Activated T-cell treated with anti-CD3 and anti-CD28 coated beads, Interleukin-2, amount 50 U/mL, for 4 hours (primary cell): Measurements from ENCODE around the gene SLC34A3. TPM values are rescaled to one million over a fixed set of nuclear protein-coding genes. Genes with fewer than 3 reads are reported as not detected.

Experiments used
- ATAC-seq, 2 donors: fragments of 200-7000 bp; cut with Tn5 transposase; one replicate each; pipeline ENCODE4 v1.10.0; 2021
- DNase-seq: peaks from one replicate; pipeline ENCODE4 v3.0.0-alpha.2; 2020
- H3K27me3 Mint-ChIP-seq: one replicate; pipeline ENCODE4 v1.8.0; 2021; ENCODE audit warnings: low read depth, mixed read lengths
- H3K36me3 Mint-ChIP-seq: one replicate; pipeline ENCODE4 v1.8.0; 2022; ENCODE audit warnings: mixed read lengths; ENCODE audit not compliant: insufficient read depth
- H3K4me1 Mint-ChIP-seq: one replicate; pipeline ENCODE4 v1.8.0; 2021; ENCODE audit warnings: low read depth, mixed read lengths
- H3K4me3 Mint-ChIP-seq: one replicate; pipeline ENCODE4 v1.8.0; 2021; ENCODE audit warnings: mild to moderate bottlenecking, moderate library complexity, mixed read lengths
- H3K9me3 Mint-ChIP-seq: one replicate; pipeline ENCODE4 v1.8.0; 2021; ENCODE audit warnings: mixed read lengths
- total RNA-seq, 3 donors: library from RNA; stranded (reverse); gene quantifications; one replicate each; pipeline ENCODE4 v1.2.1, GENCODE V29; 2021

SLC34A3 gene
- total RNA-seq, 3 donors from 2014 or later, result not detected

- Mint-ChIP-seq H3K36me3 (peaks cover 17% of the 10 kb centered on the region), H3K27me3 (no peaks in the 10 kb centered on the region), H3K4me3 (no peak overlapping the region), H3K9me3 (no peaks in the 10 kb centered on the region), H3K4me1 (peaks cover 17% of the 10 kb centered on the region)
- ATAC-seq (no peak), DNase-seq (no peak)
These were observed 41.8 kb downstream of the SLC34A3 start for GRCh38 chr9:137272241-137273094.

GRCh38 chr9:137273095-137273490 is 42.4 kb downstream of the SLC34A3 start:
- Mint-ChIP-seq H3K4me1 (peaks cover 19% of the 10 kb centered on the region), H3K27me3 (no peaks in the 10 kb centered on the region), H3K4me3 (no peak overlapping the region), H3K36me3 (peaks cover 17% of the 10 kb centered on the region), H3K9me3 (no peaks in the 10 kb centered on the region)
- ATAC-seq (no peak), DNase-seq (no peak)

- H3K27me3 Mint-ChIP-seq, result no peaks in the 10 kb centered on the region
- DNase-seq (no peak), ATAC-seq (no peak)
- H3K9me3 Mint-ChIP-seq, result no peaks in the 10 kb centered on the region
- no peak overlapping the region for H3K4me3 Mint-ChIP-seq
- peaks cover 19% of the 10 kb centered on the region for H3K4me1 Mint-ChIP-seq
- peaks cover 14% of the 10 kb centered on the region for H3K36me3 Mint-ChIP-seq
These were observed 43.1 kb downstream of the SLC34A3 start for GRCh38 chr9:137273611-137274320.

- peaks cover 19% of the 10 kb centered on the region for H3K4me1 Mint-ChIP-seq
These were observed 44.5 kb downstream of the SLC34A3 start for GRCh38 chr9:137275203-137275587.

GRCh38 chr9:137275588-137276472 is 45.1 kb downstream of the SLC34A3 start:
- Mint-ChIP-seq H3K9me3 (no peaks in the 10 kb centered on the region), H3K4me3 (no peak overlapping the region)

More at GRCh38 chr9:137275203-137275587, 44.5 kb downstream of the SLC34A3 start:
- H3K9me3 Mint-ChIP-seq, result no peaks in the 10 kb centered on the region
- H3K27me3 Mint-ChIP-seq, result no peaks in the 10 kb centered on the region
- peak overlapping the region; percentile 29 for H3K4me3 Mint-ChIP-seq
- ATAC-seq, result no peak
- peaks cover 3% of the 10 kb centered on the region for H3K36me3 Mint-ChIP-seq
- no peak for DNase-seq

GRCh38 chr9:137276473-137277328 is 46.0 kb downstream of the SLC34A3 start:
- Mint-ChIP-seq H3K4me1 (peaks cover 13% of the 10 kb centered on the region), H3K27me3 (no peaks in the 10 kb centered on the region), H3K4me3 (peak overlapping the region; percentile 21), H3K9me3 (no peaks in the 10 kb centered on the region), H3K36me3 (peaks cover 3% of the 10 kb centered on the region)
- no peak for ATAC-seq
- no peak for DNase-seq

More at GRCh38 chr9:137275588-137276472, 45.1 kb downstream of the SLC34A3 start:
- no peaks in the 10 kb centered on the region for H3K27me3 Mint-ChIP-seq
- no peak for DNase-seq
- peaks cover 19% of the 10 kb centered on the region for H3K4me1 Mint-ChIP-seq
- H3K36me3 Mint-ChIP-seq, result peaks cover 3% of the 10 kb centered on the region
- no peak for ATAC-seq

GRCh38 chr9:137277329-137278041 is 46.8 kb downstream of the SLC34A3 start, which contains the start of gene TOR4A:
TOR4A (plus strand) TSS chr9:137277726; CDS start chr9:137278690, 964 bp downstream.
- Mint-ChIP-seq H3K9me3 (no peaks in the 10 kb centered on the region), H3K4me1 (peaks cover 13% of the 10 kb centered on the region), H3K4me3 (peak within 1 kb of the TSS; percentile 79), H3K36me3 (peaks cover 4% of the 10 kb centered on the region), H3K27me3 (peaks cover 6% of the 10 kb centered on the region)
- DNase-seq, result no peak
- peak; percentile 58 to 61 for ATAC-seq

GRCh38 chr9:137278061-137278701 is 47.5 kb downstream of the SLC34A3 start:
- H3K9me3 Mint-ChIP-seq, result no peaks in the 10 kb centered on the region
- H3K4me1 Mint-ChIP-seq, result peaks cover 15% of the 10 kb centered on the region
- peak; percentile 5 to 9 for ATAC-seq

GRCh38 chr9:137278721-137279711 is 48.3 kb downstream of the SLC34A3 start:
- Mint-ChIP-seq H3K4me3 (no peak overlapping the region), H3K4me1 (peaks cover 15% of the 10 kb centered on the region), H3K36me3 (peaks cover 2% of the 10 kb centered on the region), H3K9me3 (no peaks in the 10 kb centered on the region), H3K27me3 (peaks cover 7% of the 10 kb centered on the region)
- no peak for ATAC-seq
- DNase-seq, result no peak

More at GRCh38 chr9:137278061-137278701, 47.5 kb downstream of the SLC34A3 start:
- peaks cover 5% of the 10 kb centered on the region for H3K36me3 Mint-ChIP-seq
- DNase-seq, result no peak
- H3K27me3 Mint-ChIP-seq, result peaks cover 7% of the 10 kb centered on the region
- peak overlapping the region; percentile 79 for H3K4me3 Mint-ChIP-seq

GRCh38 chr9:137279741-137280473 is 49.2 kb downstream of the SLC34A3 start:
- H3K4me1 Mint-ChIP-seq, result peaks cover 13% of the 10 kb centered on the region
- DNase-seq (no peak), ATAC-seq (no peak)
- H3K4me3 Mint-ChIP-seq, result no peak overlapping the region
- peaks cover 2% of the 10 kb centered on the region for H3K36me3 Mint-ChIP-seq
- H3K9me3 Mint-ChIP-seq, result no peaks in the 10 kb centered on the region
- H3K27me3 Mint-ChIP-seq, result peaks cover 7% of the 10 kb centered on the region
